ENCODE measurements around the gene OR51F1. TPM values are rescaled to one million over a fixed set of nuclear protein-coding genes. Genes with fewer than 3 reads are reported as not detected.
"Not testable (repeated sequence)": the region's sequence is repeated elsewhere in the genome, so short reads cannot be mapped to it uniquely, and the experiment has no call there.

The OR51F1 gene
- not detected in 2 replicates for total RNA-seq

GRCh38 chr11:4769838-4770237 is at the start of gene OR51F1:
Gene OR51F1 (minus strand): TSS chr11:4769938. CDS start chr11:4769938, 0 bp downstream.
- no peak for DNase-seq (ENCODE audit: low read depth in 2 of 2)

- no peak for DNase-seq (ENCODE audit: low read depth in 2 of 2)
Observed at GRCh38 chr11:4809246-4809645, 39.5 kb upstream of the OR51F1 start.

GRCh38 chr11:4808476-4808875 is 38.7 kb upstream of the OR51F1 start:
- DNase-seq (ENCODE audit: low read depth in 2 of 2), result no peak

GRCh38 chr11:4804280-4804679 is 34.5 kb upstream of the OR51F1 start, which contains the start of gene OR52R1:
Gene OR52R1 (minus strand): TSS chr11:4804380. CDS start chr11:4804380, 0 bp downstream.
- DNase-seq (ENCODE audit: low read depth in 2 of 2), result no peak

GRCh38 chr11:4801316-4801715 is 31.6 kb upstream of the OR51F1 start:
- DNase-seq (ENCODE audit: low read depth in 2 of 2), result not testable (repeated sequence)

GRCh38 chr11:4798427-4799183 is 28.9 kb upstream of the OR51F1 start:
- DNase-seq (ENCODE audit: low read depth in 2 of 2), result no peak

GRCh38 chr11:4797206-4797605 is 27.5 kb upstream of the OR51F1 start:
- no peak for DNase-seq (ENCODE audit: low read depth in 2 of 2)

- no peak for DNase-seq (ENCODE audit: low read depth in 2 of 2)
Observed at GRCh38 chr11:4782454-4782853, 12.7 kb upstream of the OR51F1 start.

GRCh38 chr11:4768094-4768493 is 1.6 kb downstream of the OR51F1 start:
- no peak for DNase-seq (ENCODE audit: low read depth in 2 of 2)

- no peak for DNase-seq (ENCODE audit: low read depth in 2 of 2)
Observed at GRCh38 chr11:4766420-4767043, 3.2 kb downstream of the OR51F1 start.

- no peak for DNase-seq (ENCODE audit: low read depth in 2 of 2)
Observed at GRCh38 chr11:4763096-4763495, 6.6 kb downstream of the OR51F1 start.

GRCh38 chr11:4751201-4751600 is 18.5 kb downstream of the OR51F1 start:
- DNase-seq (ENCODE audit: low read depth in 2 of 2), result no peak

- DNase-seq (ENCODE audit: low read depth in 2 of 2), result no peak
Observed at GRCh38 chr11:4748438-4748837, 21.3 kb downstream of the OR51F1 start.

GRCh38 chr11:4740735-4741134 is 29.0 kb downstream of the OR51F1 start:
- no peak for DNase-seq (ENCODE audit: low read depth in 2 of 2)

- no peak for DNase-seq (ENCODE audit: low read depth in 2 of 2)
Observed at GRCh38 chr11:4727171-4727570, 42.6 kb downstream of the OR51F1 start.

- DNase-seq (ENCODE audit: low read depth in 2 of 2), result not testable (repeated sequence)
Observed at GRCh38 chr11:4722616-4723534, 46.9 kb downstream of the OR51F1 start.

Other genes starting within 250 kb of the OR51F1 start
- gene OR52M1, start 224.7 kb downstream of the OR51F1 start, total RNA-seq, result not detected in 2 replicates
- not detected in 2 replicates for gene OR52I2, start 188.2 kb downstream of the OR51F1 start, total RNA-seq
- not detected in 2 replicates for gene OR52I1, start 175.9 kb downstream of the OR51F1 start, total RNA-seq
- 7.4 and 10.1 TPM in 2 replicates for gene TRIM68, start 161.7 kb downstream of the OR51F1 start, total RNA-seq
- gene OR51D1, start 132.5 kb downstream of the OR51F1 start, total RNA-seq, result not detected in 2 replicates
- gene OR51E1, start 126.0 kb downstream of the OR51F1 start, total RNA-seq, result not detected in 2 replicates
- gene OR51E2, start 72.1 kb downstream of the OR51F1 start, total RNA-seq, result not detected in 2 replicates
- gene MMP26, start 65.2 kb downstream of the OR51F1 start, total RNA-seq, result not detected in 2 replicates
- not detected in 2 replicates for gene OR52R1, start 34.4 kb upstream of the OR51F1 start, total RNA-seq
- gene OR51F2, start 51.4 kb upstream of the OR51F1 start, total RNA-seq, result not detected in 2 replicates
- gene OR51S1, start 79.3 kb upstream of the OR51F1 start, total RNA-seq, result not detected in 2 replicates
- not detected in 2 replicates for gene OR51T1, start 112.0 kb upstream of the OR51F1 start, total RNA-seq
- gene OR51A7, start 133.8 kb upstream of the OR51F1 start, total RNA-seq, result not detected in 2 replicates
- gene OR51G2, start 149.4 kb upstream of the OR51F1 start, total RNA-seq, result not detected in 2 replicates
- not detected in 2 replicates for gene OR51G1, start 154.4 kb upstream of the OR51F1 start, total RNA-seq
- not detected in 2 replicates for gene OR51A4, start 177.7 kb upstream of the OR51F1 start, total RNA-seq
- gene OR51A2, start 185.8 kb upstream of the OR51F1 start, total RNA-seq, result not detected in 2 replicates
- gene OR51L1, start 224.9 kb upstream of the OR51F1 start, total RNA-seq, result not detected in 2 replicates